Measurements from ENCODE around the gene LRCH3.

DNA sequence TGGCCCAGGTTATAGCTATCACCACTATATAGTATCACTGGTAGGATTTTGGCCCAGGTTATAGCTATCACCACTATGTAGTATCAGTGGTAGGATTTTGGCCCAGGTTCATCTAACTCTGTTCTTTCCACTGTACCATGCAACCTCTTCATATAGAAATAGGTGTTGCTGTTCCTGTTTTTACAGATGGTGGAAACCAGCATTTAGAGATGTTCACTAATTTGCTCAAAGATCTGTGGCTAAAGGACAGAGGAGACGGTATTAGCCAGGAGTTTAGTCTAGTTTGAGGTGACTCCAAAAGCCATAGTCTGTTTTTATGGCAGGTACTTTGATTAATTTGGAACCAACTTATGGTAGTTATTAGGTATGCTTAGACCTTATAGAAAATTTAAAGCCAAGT, 3.1 kb downstream of the LRCH3 start:
- no peak for TF ChIP-seq RAD21 (IDR thresholded peaks at IDR 0.05; ENCODE audit: low read depth)
- no peak for TF ChIP-seq EP300 (IDR thresholded peaks at IDR 0.05; ENCODE audit: borderline replicate concordance)
- no peak for TF ChIP-seq TEAD4 (IDR thresholded peaks at IDR 0.05)
- TF ChIP-seq, protein P1, sequence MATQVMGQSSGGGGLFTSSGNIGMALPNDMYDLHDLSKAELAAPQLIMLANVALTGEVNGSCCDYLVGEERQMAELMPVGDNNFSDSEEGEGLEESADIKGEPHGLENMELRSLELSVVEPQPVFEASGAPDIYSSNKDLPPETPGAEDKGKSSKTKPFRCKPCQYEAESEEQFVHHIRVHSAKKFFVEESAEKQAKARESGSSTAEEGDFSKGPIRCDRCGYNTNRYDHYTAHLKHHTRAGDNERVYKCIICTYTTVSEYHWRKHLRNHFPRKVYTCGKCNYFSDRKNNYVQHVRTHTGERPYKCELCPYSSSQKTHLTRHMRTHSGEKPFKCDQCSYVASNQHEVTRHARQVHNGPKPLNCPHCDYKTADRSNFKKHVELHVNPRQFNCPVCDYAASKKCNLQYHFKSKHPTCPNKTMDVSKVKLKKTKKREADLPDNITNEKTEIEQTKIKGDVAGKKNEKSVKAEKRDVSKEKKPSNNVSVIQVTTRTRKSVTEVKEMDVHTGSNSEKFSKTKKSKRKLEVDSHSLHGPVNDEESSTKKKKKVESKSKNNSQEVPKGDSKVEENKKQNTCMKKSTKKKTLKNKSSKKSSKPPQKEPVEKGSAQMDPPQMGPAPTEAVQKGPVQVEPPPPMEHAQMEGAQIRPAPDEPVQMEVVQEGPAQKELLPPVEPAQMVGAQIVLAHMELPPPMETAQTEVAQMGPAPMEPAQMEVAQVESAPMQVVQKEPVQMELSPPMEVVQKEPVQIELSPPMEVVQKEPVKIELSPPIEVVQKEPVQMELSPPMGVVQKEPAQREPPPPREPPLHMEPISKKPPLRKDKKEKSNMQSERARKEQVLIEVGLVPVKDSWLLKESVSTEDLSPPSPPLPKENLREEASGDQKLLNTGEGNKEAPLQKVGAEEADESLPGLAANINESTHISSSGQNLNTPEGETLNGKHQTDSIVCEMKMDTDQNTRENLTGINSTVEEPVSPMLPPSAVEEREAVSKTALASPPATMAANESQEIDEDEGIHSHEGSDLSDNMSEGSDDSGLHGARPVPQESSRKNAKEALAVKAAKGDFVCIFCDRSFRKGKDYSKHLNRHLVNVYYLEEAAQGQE (IDR thresholded peaks at IDR 0.05; ENCODE audit: low read depth) = no peak
- TF ChIP-seq, protein P2, sequence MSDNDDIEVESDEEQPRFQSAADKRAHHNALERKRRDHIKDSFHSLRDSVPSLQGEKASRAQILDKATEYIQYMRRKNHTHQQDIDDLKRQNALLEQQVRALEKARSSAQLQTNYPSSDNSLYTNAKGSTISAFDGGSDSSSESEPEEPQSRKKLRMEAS (IDR thresholded peaks at IDR 0.05) = no peak
- TF ChIP-seq YY1 (IDR thresholded peaks at IDR 0.05; ENCODE audit: low read depth) = no peak
- TF ChIP-seq CEBPB (IDR thresholded peaks at IDR 0.05) = no peak
